ENCODE data around the gene SLC25A30. TPM values are rescaled to one million over a fixed set of nuclear protein-coding genes. Genes with fewer than 3 reads are reported as not detected.
"Not testable (repeated sequence)": the region's sequence is repeated elsewhere in the genome, so short reads cannot be mapped to it uniquely, and the experiment has no call there.

Gene SLC25A30
- polyA plus RNA-seq, 6 donors from 2014 or later, result 2.5 to 4.0 (median 3.1) TPM; not detected in 1

DNA sequence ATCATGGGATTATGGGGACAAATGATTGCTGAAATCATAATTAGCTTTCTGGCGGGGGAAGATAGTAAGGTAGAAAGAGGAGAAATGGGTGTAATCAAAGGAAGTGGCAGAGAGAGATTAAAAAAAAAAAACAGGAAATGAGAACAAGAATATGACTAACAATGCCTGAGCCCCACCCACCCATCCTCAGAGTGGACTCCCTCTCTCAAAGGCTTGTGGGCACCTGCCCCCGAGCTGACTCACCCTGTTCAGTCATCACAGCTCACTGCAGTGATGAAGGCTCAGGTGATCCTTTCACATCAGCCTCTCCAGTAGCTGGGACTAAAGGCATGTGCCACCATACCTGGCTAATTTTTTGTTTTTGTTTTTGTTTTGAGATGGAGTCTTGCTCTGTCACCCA is 50.8 kb downstream of the SLC25A30 start:
- ATAC-seq (ENCODE audit: low read depth in 2 of 2) (peak; percentile 97 to 98), DNase-seq (peak; percentile 77)
- Mint-ChIP-seq H3K27ac (peak overlapping the region; percentile 28 to 91 (median 76)), H3K4me3 (peak overlapping the region; percentile 5 to 85 (median 66)), H3K9me3 (peaks cover 0 to 7% (median 5%) of the 10 kb centered on the region in 7 donors), H3K27me3 (no peaks in the 10 kb centered on the region), H3K4me1 (peaks cover 35 to 37% (median 36%) of the 10 kb centered on the region in 3 donors), H3K36me3 (peaks cover 1 to 23% of the 10 kb centered on the region in 2 donors)

DNA sequence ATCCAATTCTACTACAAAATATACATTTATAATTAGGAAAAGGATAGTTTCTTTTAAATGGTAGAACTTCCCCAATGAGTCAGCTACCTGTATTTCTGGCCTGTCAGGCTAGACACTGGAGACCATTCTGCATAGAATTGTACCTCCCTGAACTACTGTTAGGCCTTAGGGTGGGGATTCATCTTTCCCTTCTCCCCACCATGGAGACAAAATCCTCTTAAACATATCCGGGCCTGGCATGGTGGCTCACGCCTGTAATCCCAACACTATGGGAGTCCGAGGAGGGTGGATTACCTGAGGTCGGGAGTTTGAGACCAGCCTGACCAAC is 52.7 kb downstream of the SLC25A30 start:
- Mint-ChIP-seq H3K36me3 (peaks cover 9 to 33% of the 10 kb centered on the region in 2 donors), H3K4me3 (peak overlapping the region in 1 of 8 donors; percentile 29), H3K27me3 (no peaks in the 10 kb centered on the region), H3K4me1 (peaks cover 33 to 38% (median 37%) of the 10 kb centered on the region in 3 donors), H3K27ac (peak overlapping the region in 3 of 6 donors; percentile 27 to 70 (median 42)), H3K9me3 (peaks cover 0 to 7% (median 5%) of the 10 kb centered on the region in 7 donors)
- DNase-seq, result no peak
- ATAC-seq (ENCODE audit: low read depth in 2 of 2), result no peak

DNA sequence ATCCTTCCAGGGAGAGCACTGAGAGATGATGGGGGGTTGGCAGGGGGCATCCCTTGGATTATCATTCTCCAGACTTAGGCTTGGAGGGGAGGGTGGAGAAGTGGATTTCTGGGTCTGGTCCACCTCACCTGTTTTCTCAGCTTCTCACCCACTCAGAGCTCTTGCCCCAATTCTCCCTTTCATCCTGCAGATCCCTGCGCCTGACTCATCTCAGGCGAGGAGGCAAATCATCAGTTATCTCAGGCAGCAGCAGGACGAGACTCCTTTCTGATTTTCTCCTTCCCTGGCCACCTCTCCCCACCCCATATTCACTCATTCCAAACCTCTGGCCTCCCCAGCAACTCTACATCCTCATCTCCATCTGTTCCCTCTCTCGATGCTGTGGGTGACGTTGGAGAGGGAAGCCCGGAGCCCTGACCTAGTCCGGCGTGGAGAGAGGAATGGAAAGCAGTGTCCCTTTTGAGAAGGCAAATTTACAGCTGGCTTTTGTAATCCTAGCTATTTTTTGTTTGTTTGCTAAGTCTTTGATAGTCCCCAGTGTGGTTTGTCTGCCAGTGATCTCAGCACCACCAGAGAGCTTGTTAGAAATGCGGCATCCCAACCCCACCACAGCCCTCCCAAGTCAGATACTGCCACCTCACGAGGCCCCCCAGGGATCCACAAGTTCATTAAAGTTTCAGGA is 53.2 kb downstream of the SLC25A30 start:
- ATAC-seq (ENCODE audit: low read depth in 2 of 2) (no peak), DNase-seq (no peak)
- H3K27me3 Mint-ChIP-seq, result no peaks in the 10 kb centered on the region
- peak overlapping the region in 1 of 8 donors; percentile 80 for H3K4me3 Mint-ChIP-seq
- peak overlapping the region in 3 of 6 donors; percentile 27 to 82 (median 62) for H3K27ac Mint-ChIP-seq
- H3K9me3 Mint-ChIP-seq, result peaks cover 0 to 7% (median 5%) of the 10 kb centered on the region in 7 donors
- peaks cover 33 to 38% (median 37%) of the 10 kb centered on the region in 3 donors for H3K4me1 Mint-ChIP-seq
- H3K36me3 Mint-ChIP-seq, result peaks cover 9 to 38% of the 10 kb centered on the region in 2 donors

DNA sequence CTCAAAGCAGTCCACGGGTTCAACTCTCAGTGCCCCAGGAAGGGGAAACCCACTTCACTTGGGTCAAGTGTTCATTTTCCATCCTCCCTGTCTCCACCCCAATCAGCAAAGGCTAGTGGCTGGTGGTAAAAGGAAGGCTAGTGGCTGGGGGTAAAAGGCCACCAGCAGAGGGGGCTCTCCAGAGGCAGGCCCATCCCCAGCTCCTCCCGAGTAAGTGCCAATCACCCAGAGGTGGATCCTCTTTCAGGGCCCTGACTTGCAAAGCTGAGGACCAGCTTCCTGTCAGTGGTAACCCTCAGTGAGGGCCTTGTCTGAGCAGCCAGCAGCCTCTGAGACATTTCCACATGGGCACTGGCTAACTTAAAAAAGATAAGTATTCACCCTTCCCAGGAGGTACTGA is 55.2 kb downstream of the SLC25A30 start:
- Mint-ChIP-seq H3K4me1 (peaks cover 21 to 28% (median 24%) of the 10 kb centered on the region in 3 donors), H3K9me3 (peaks cover 0 to 7% (median 5%) of the 10 kb centered on the region in 7 donors), H3K36me3 (peaks cover 14 to 40% of the 10 kb centered on the region in 2 donors), H3K27ac (peak overlapping the region in 1 of 6 donors; percentile 37), H3K4me3 (no peak overlapping the region), H3K27me3 (no peaks in the 10 kb centered on the region)
- ATAC-seq (ENCODE audit: low read depth in 2 of 2), result no peak
- no peak for DNase-seq

DNA sequence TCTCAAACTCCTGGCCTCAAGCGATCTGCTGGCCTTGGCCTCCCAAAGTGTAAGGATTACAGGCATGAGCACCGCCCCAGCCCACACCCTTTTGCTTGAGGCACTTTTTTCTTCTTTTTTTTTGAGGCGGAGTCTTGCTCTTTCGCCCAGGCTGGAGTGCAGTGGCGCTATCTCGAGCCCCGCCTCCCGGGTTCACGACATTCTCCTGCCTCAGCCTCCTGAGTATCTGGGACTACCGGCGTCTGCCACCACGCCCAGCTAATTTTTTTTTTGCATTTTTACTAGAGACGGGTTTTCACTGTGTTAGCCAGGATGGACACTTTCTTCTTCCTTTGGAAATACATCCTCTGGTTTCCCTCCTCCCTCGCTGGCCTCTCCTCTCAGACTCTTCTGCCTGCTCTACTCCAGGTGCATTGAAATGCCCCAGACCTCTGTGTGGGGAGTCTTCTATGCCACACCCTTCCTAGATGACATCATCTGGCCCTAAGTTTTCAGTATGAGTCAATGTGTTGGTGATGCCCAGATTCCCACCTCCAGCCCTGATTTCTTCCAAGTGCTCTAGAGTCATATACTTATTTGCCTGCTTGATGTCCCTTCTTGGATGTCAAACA is 56.5 kb downstream of the SLC25A30 start:
- Mint-ChIP-seq H3K27me3 (no peaks in the 10 kb centered on the region), H3K4me3 (no peak overlapping the region), H3K36me3 (peaks cover 15 to 48% of the 10 kb centered on the region in 2 donors), H3K27ac (peak overlapping the region in 5 of 6 donors; percentile 26 to 96 (median 53)), H3K4me1 (peaks cover 17 to 25% (median 22%) of the 10 kb centered on the region in 3 donors), H3K9me3 (peaks cover 0 to 7% (median 5%) of the 10 kb centered on the region in 7 donors)
- ATAC-seq (ENCODE audit: low read depth in 2 of 2) (no peak), DNase-seq (no peak)

DNA sequence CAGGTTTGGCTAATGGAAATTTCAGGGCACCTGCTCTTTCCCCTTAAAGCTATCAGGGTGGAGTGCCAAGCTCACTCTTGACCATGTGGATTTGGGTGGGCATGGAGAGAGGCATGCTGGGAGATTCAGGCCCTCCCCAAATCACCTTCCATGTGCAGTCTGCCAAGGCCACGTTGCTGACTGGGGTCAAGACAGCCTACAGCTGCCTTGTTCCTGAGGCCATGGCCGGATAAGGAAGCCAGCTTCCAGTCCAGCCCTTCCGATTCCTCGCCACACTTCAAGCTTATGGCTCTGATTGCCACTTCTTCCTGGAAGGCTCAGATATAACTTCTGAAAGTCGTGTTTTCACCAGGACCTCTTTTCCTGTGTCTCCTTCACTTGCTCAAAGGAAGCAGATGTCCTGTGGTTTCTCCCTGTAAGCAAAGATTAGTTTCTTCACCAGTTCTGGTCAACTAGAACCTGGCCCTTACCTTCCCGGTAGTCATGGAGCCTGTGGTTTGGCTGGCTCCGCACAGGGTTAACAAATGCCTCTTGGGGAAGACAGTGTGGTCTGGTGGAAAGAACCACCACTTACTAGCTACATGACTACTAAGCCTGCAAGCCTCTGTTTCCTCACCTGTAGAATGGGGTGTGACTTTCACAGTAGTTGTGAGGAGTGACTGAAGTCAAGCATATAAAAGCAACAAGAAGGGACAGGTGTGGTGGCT is 61.1 kb downstream of the SLC25A30 start:
- ATAC-seq (ENCODE audit: low read depth in 2 of 2), result no peak
- Mint-ChIP-seq H3K27ac (peak overlapping the region in 3 of 6 donors; percentile 39 to 80 (median 53)), H3K4me3 (no peak overlapping the region), H3K4me1 (peaks cover 14 to 33% (median 26%) of the 10 kb centered on the region in 3 donors), H3K9me3 (no peaks in the 10 kb centered on the region), H3K27me3 (no peaks in the 10 kb centered on the region), H3K36me3 (peaks cover 15 to 29% of the 10 kb centered on the region in 2 donors)
- no peak for DNase-seq

DNA sequence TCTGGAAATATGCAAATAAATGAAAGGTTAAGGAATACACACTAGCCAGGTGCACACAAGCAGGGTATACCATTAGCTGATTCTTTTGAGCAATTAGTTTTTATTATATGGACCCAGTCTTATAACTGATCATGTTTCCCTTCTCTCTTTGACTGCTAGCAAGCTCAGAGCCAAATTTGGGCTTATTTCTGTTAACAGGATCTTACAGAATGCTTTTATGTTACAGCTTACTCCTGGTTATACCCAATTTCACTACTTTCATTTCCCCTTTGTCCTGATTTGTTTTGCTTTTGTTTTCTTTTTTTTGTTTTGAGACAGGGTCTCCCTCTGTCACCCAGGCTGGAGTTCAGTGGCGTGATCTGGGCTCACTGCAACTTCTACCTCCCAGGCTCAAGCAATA is 64.3 kb downstream of the SLC25A30 start:
- Mint-ChIP-seq H3K4me3 (peak overlapping the region in 4 of 8 donors; percentile 28 to 85 (median 60)), H3K4me1 (peaks cover 9 to 28% (median 26%) of the 10 kb centered on the region in 3 donors), H3K36me3 (peaks cover 19 to 23% of the 10 kb centered on the region in 2 donors), H3K27ac (peak overlapping the region; percentile 60 to 93 (median 90)), H3K9me3 (no peaks in the 10 kb centered on the region), H3K27me3 (no peaks in the 10 kb centered on the region)
- peak; percentile 93 to 95 for ATAC-seq (ENCODE audit: low read depth in 2 of 2)
- peak; percentile 37 for DNase-seq

DNA sequence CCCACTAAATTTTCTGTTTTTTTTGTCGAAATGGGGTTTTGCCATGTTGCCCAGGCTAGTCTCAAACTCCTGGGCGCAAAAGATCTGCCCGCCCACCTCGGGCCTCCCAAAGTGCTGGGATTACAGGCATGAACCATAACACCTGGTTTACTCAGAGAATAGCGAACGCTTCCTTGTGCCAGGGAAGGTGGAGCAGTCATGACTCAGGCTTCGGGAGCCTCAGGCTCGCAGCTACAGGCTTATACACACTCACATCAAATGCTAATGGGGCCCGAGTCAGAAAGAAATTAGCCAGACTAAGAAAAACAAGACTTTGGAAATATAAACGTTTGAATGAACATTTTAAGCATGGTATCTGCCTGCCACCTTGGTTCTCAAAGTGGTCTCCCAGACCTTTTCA is 66.1 kb downstream of the SLC25A30 start:
- Mint-ChIP-seq H3K36me3 (peaks cover 10 to 19% of the 10 kb centered on the region in 2 donors), H3K4me1 (peaks cover 5 to 25% (median 22%) of the 10 kb centered on the region in 3 donors), H3K27ac (peak overlapping the region in 1 of 6 donors; percentile 75), H3K9me3 (no peaks in the 10 kb centered on the region), H3K4me3 (no peak overlapping the region), H3K27me3 (no peaks in the 10 kb centered on the region)
- no peak for DNase-seq
- no peak for ATAC-seq (ENCODE audit: low read depth in 2 of 2)

DNA sequence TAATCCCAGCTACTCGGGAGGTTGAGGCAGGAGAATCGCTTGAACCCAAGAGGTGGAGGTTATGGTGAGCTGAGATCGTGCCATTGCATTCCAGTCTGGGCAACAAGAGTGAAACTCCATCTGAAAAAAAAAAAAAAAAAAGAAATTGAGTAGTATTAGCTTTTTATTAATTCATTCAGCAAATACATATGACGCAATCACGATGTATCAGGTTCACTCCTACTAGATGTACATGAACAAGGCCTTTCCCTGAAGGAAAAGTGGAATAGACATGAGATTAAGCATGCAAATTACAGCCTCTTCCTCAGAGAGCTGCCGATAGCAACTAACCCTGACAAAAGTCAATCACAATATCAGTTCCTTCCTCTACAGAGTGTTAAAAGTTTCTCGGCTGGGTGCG is 68.0 kb downstream of the SLC25A30 start:
- Mint-ChIP-seq H3K36me3 (peaks cover 7 to 14% of the 10 kb centered on the region in 2 donors), H3K4me1 (peaks cover 0 to 20% (median 19%) of the 10 kb centered on the region in 3 donors), H3K9me3 (no peaks in the 10 kb centered on the region), H3K27ac (peak overlapping the region in 1 of 6 donors; percentile 54), H3K27me3 (no peaks in the 10 kb centered on the region), H3K4me3 (no peak overlapping the region)
- no peak for DNase-seq
- ATAC-seq (ENCODE audit: low read depth in 2 of 2), result no peak

DNA sequence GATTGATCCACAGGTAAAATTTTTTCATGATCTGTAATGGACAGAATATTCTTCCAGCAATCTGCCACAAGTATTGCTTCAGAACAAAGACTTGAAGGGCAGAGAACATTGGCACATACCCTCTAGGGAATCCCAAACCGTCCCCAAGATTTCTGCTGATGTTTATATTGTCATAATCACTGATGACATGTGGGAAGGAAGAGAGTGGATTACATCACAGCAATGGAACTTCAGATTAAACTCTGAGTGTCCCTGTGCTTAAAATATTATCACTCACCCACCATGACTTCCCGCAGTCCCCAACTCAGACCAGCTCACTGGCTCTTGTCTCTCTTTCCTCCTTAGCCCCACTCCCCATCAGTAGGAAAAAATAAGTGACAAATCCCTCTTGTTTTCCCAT is 68.7 kb downstream of the SLC25A30 start:
- Mint-ChIP-seq H3K36me3 (peaks cover 7 to 14% of the 10 kb centered on the region in 2 donors), H3K4me3 (peak overlapping the region in 1 of 8 donors; percentile 12), H3K9me3 (no peaks in the 10 kb centered on the region), H3K27ac (peak overlapping the region in 3 of 6 donors; percentile 66 to 89 (median 86)), H3K4me1 (peaks cover 0 to 19% (median 17%) of the 10 kb centered on the region in 3 donors), H3K27me3 (no peaks in the 10 kb centered on the region)
- DNase-seq (no peak), ATAC-seq (ENCODE audit: low read depth in 2 of 2) (no peak)

DNA sequence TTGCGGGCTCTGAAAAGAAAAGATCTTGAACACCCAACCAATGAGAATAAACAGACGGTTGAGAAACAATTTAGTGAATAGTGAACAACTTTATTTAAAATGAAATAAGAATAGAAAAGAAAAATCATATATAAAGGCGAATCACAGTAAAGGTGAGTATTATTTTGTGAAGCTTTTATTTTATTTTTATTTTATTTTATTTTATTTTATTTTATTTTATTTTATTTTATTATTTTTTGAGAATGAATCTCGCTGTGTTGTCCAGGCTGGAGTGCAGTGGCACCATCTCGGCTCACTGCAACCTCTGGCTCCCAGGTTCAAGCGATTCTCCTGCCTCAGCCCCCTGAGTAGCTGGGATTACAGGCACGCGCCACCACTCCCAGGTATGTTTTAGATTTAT is 74.1 kb downstream of the SLC25A30 start:
- Mint-ChIP-seq H3K4me1 (peaks cover 11 to 36% (median 34%) of the 10 kb centered on the region in 3 donors), H3K4me3 (peak overlapping the region in 2 of 8 donors; percentile 15 to 63), H3K27ac (peak overlapping the region in 1 of 6 donors; percentile 38)
- ATAC-seq (ENCODE audit: low read depth in 2 of 2); H3K9me3 Mint-ChIP-seq; DNase-seq; H3K27me3 Mint-ChIP-seq; H3K36me3 Mint-ChIP-seq: not testable (repeated sequence)

Measured in naive B cell (primary cell).